Caco-2 (cell line): ENCODE measurements around the gene IGF2. TPM values are rescaled to one million over a fixed set of nuclear protein-coding genes. Genes with fewer than 3 reads are reported as not detected.

Experiments
- BruUV-seq: library from RNA; stranded (reverse); fragments of 400-500 nt; replicated peaks from 2 replicates; lab custom pipeline; 2021; lab: Mats Ljungman, UMichigan
- CTCF ChIA-PET: fragments of 300-600 bp; sonication (Branson Sonifier 250); formaldehyde crosslinking; loops from one replicate; lab custom pipeline; 2022; ENCODE audit warnings: antibody characterized with exemption; lab: Charles Lee
- POLR2A ChIA-PET: fragments of 300-600 bp; sonication (Branson Sonifier 250); formaldehyde crosslinking; loops from one replicate; lab custom pipeline; 2022; ENCODE audit warnings: antibody characterized with exemption; lab: Charles Lee
- DNase-seq, 2 experiments: peaks; one replicate each; pipeline versions ENCODE4 v3.0.0 to v3.0.0-alpha.2; 2020 to 2022
- H3K27me3 ChIP-seq: replicated peaks from 2 replicates; pipeline ENCODE4 v1.6.0; 2011; ENCODE audit warnings: low read length; ENCODE audit not compliant: control insufficient read depth, insufficient read depth
- H3K36me3 ChIP-seq: 2 replicates; pipeline ENCODE4 v1.5.1; 2011; ENCODE audit warnings: low read length; ENCODE audit not compliant: control insufficient read depth, insufficient read depth
- H3K4me1 ChIP-seq: fragments of 250-450 bp; sonication (Bioruptor Pico); 2 replicates; pipeline ENCODE4 v1.5.1; 2020; ENCODE audit warnings: mild to moderate bottlenecking
- H3K4me3 ChIP-seq: 2 replicates; pipeline ENCODE4 v1.5.1; 2011; ENCODE audit warnings: low read depth, mild to moderate bottlenecking, control low read depth, low read length
- H3K9me3 ChIP-seq: fragments of 250-450 bp; sonication (Bioruptor Pico); 2 replicates; pipeline ENCODE4 v1.5.1; 2020; ENCODE audit warnings: mild to moderate bottlenecking, moderate library complexity
- H3K27ac Mint-ChIP-seq: one replicate; pipeline ENCODE4 v1.8.0; 2022; ENCODE audit warnings: mixed read lengths; ENCODE audit not compliant: unreplicated experiment
- H3K27me3 Mint-ChIP-seq: one replicate; pipeline ENCODE4 v1.8.0; 2022; ENCODE audit warnings: mixed read lengths; ENCODE audit not compliant: insufficient read depth, unreplicated experiment
- H3K36me3 Mint-ChIP-seq: one replicate; pipeline ENCODE4 v1.8.0; 2022; ENCODE audit warnings: mild to moderate bottlenecking, mixed read lengths; ENCODE audit not compliant: insufficient read depth, unreplicated experiment
- H3K4me1 Mint-ChIP-seq: one replicate; pipeline ENCODE4 v1.8.0; 2022; ENCODE audit warnings: low read depth, mixed read lengths; ENCODE audit not compliant: unreplicated experiment
- H3K4me3 Mint-ChIP-seq: one replicate; pipeline ENCODE4 v1.8.0; 2022; ENCODE audit warnings: mild to moderate bottlenecking, moderate library complexity, mixed read lengths; ENCODE audit not compliant: unreplicated experiment
- H3K9me3 Mint-ChIP-seq: one replicate; pipeline ENCODE4 v1.8.0; 2022; ENCODE audit warnings: mixed read lengths; ENCODE audit not compliant: unreplicated experiment
- intact Hi-C: fragments of 100-400 bp; cut with micrococcal nuclease; formaldehyde crosslinking; loops from one replicate; pipeline ENCODE4 v1.10.0; 2022; ENCODE audit not compliant: unreplicated experiment
- total RNA-seq: library from RNA; stranded (reverse); gene quantifications from 2 replicates; pipeline ENCODE4 v1.2.3, GENCODE V29; 2022
- TF ChIP-seq, protein P1 (sequence below), 2 experiments: fragments of 200-600 bp in 1 of 2; IDR thresholded peaks; 1 replicate in 1 of 2; 2 replicates in 1 of 2; pipeline versions ENCODE4 v1.5.1 to v1.8.0; 2011 to 2022; ENCODE audit warnings: antibody characterized with exemption in 1 of 2, control low read depth in 1 of 2, inconsistent platforms in 1 of 2, low read depth in 1 of 2, low read length in 1 of 2, mild to moderate bottlenecking in 1 of 2, moderate library complexity in 1 of 2; ENCODE audit not compliant: insufficient read depth in 1 of 2, severe bottlenecking in 1 of 2, unreplicated experiment in 1 of 2

IGF2 gene
- total RNA-seq, 1 experiment from 2014 or later = 1,397 TPM

DNA sequence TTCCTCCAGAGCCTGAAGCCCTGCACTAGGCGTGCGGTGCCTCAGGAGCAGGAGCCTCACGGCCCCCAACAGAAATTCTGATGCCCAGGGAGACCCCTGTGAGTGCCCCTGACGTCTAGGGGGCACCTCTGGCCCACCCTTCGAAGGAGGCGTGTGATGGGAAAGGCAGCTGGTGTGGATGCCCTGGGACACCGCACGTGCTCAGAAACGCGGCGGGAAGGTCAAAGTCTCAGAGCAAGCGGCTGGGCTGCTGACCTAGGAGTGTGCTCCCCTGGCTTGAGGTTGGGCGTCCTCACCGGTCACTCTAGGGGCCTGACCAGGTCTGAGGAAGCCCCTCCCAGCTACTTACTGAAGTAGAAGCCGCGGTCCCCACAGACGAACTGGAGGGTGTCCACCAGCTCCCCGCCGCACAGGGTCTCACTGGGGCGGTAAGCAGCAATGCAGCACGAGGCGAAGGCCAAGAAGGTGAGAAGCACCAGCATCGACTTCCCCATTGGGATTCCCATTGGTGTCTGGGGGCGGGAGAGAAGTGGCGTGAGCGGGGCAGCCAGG, 4.1 kb downstream of the IGF2 start:
- H3K27ac Mint-ChIP-seq = peak overlapping the region; percentile 20
- Histone ChIP-seq H3K9me3 (no peaks in the 10 kb centered on the region), H3K4me3 (no peak overlapping the region), H3K36me3 (peaks cover 9% of the 10 kb centered on the region), H3K27me3 (no peaks in the 10 kb centered on the region), H3K4me1 (peaks cover 19% of the 10 kb centered on the region)
- ChIA-PET CTCF (interaction anchor here (1.0 kb wide), 1 partner anchor 16 kb away, joined by 7 read pairs; no protein-coding TSS in a partner anchor), POLR2A (no interaction called here)
- peak overlapping the region; percentile 84 for H3K4me3 Mint-ChIP-seq
- H3K9me3 Mint-ChIP-seq = no peaks in the 10 kb centered on the region
- peaks cover 26% of the 10 kb centered on the region for H3K4me1 Mint-ChIP-seq
- no TSS peak for BruUV-seq
- intact Hi-C loops = no loop called here
- H3K27me3 Mint-ChIP-seq = peaks cover 4% of the 10 kb centered on the region
- TF ChIP-seq, protein P1, sequence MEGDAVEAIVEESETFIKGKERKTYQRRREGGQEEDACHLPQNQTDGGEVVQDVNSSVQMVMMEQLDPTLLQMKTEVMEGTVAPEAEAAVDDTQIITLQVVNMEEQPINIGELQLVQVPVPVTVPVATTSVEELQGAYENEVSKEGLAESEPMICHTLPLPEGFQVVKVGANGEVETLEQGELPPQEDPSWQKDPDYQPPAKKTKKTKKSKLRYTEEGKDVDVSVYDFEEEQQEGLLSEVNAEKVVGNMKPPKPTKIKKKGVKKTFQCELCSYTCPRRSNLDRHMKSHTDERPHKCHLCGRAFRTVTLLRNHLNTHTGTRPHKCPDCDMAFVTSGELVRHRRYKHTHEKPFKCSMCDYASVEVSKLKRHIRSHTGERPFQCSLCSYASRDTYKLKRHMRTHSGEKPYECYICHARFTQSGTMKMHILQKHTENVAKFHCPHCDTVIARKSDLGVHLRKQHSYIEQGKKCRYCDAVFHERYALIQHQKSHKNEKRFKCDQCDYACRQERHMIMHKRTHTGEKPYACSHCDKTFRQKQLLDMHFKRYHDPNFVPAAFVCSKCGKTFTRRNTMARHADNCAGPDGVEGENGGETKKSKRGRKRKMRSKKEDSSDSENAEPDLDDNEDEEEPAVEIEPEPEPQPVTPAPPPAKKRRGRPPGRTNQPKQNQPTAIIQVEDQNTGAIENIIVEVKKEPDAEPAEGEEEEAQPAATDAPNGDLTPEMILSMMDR (IDR thresholded peaks at IDR 0.05; ENCODE audit: insufficient read depth in 1 of 2, low read depth in 1 of 2, low read length in 1 of 2, severe bottlenecking in 1 of 2, unreplicated experiment in 1 of 2) = no peak
- DNase-seq = peak in 1 of 2 experiments; percentile 42
- peaks cover 83% of the 10 kb centered on the region for H3K36me3 Mint-ChIP-seq

DNA sequence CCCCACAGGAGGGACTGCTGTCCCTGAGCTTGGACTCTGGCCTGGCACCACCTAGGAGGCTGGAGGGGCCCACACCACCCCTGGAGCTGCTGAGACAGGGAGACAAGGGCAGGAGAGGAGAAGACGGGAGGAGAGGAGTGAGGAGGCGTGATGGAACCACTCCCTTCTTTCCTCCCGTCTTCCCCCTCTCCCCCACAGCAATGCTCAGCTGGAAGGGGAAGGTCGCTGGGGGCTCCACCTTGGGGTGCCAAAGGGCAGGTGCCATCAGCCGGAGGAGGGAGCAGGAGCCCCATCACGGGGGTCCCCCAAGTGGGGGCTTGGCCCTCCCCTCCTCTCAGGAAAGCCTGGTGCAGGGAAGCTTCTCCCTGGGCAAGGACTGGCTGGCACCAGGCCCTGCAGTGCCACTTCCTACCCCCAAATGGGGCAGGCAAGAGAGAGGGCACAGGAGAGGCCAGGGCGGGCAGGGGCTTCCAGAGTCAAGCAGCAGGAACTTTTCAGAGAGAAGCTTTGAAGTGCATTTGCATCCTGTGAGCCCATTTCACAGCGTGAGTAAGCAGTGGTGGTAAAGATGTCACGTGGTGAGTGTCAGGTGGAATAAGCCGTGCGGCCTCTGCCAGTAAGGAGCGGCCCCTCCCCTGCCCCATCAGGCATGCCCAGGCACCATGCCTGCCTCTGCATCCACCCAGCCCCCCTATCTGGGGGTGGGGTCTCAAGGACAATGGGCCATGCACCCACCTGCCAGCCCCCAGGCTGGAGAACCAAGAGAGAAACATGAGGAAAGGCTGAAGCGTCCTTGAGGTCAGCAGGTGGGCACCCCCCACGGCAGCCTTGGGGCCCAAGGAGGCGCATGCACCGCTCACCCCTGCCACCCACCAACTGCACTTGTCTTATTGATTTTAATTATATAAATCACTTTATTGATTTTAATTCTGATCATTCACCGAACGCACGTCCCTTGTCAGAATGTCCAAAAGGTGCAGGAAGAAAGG, 4.9 kb downstream of the IGF2 start:
- ChIA-PET CTCF (interaction anchor here (0.5 to 1.4 kb wide), 3 partner anchors 9 to 17 kb away, joined by 3 to 7 read pairs (median 4); no protein-coding TSS in a partner anchor), POLR2A (interaction anchor here (0.5 kb wide), 1 partner anchor 490 kb away, joined by 4 read pairs; no protein-coding TSS in a partner anchor)
- Mint-ChIP-seq H3K4me1 (peaks cover 26% of the 10 kb centered on the region), H3K27me3 (peaks cover 4% of the 10 kb centered on the region), H3K36me3 (peaks cover 90% of the 10 kb centered on the region), H3K27ac (peak overlapping the region; percentile 71), H3K9me3 (no peaks in the 10 kb centered on the region), H3K4me3 (no peak overlapping the region)
- Histone ChIP-seq H3K36me3 (peaks cover 9% of the 10 kb centered on the region), H3K4me3 (no peak overlapping the region), H3K9me3 (no peaks in the 10 kb centered on the region), H3K4me1 (peaks cover 14% of the 10 kb centered on the region; the same call in 1 of the 2 replicates), H3K27me3 (no peaks in the 10 kb centered on the region)
- BruUV-seq = no TSS peak
- TF ChIP-seq, protein P1 (IDR thresholded peaks at IDR 0.05; ENCODE audit: insufficient read depth in 1 of 2, low read depth in 1 of 2, low read length in 1 of 2, severe bottlenecking in 1 of 2, unreplicated experiment in 1 of 2) = no peak
- intact Hi-C loops = no loop called here
- DNase-seq = peak in 1 of 2 experiments; percentile 40
